Skin of body (tissue), 2 donors: ENCODE results near the gene LEFTY2. TPM values are rescaled to one million over a fixed set of nuclear protein-coding genes. Genes with fewer than 3 reads are reported as not detected.

Source experiments
- small RNA-seq: library from RNA; depleted of rRNA; stranded (forward); fragments of <200 nt; gene quantifications from one replicate; pipeline ENCODE3, GENCODE V24; 2014; ENCODE audit warnings: low replicate concordance
- total RNA-seq: library from RNA; depleted of rRNA; stranded (reverse); fragments of >200 nt; gene quantifications from one replicate; pipeline ENCODE4 v1.2.3, GENCODE V29; 2014

Gene LEFTY2
- total RNA-seq, 1 donor from 2014 or later, result 6.7 TPM

Small RNA genes within 50 kb of the gene (small RNA-seq; reads per million reads assigned to genes)
- gene AL117348.1 (not detected), gene NDUFA3P3 (not detected)

Other genes starting within 250 kb of the LEFTY2 start
- 208 TPM for gene SRP9, start 163.4 kb downstream of the LEFTY2 start, total RNA-seq
- gene EPHX1, start 131.1 kb downstream of the LEFTY2 start, total RNA-seq, result 34.0 TPM
- 43.8 TPM for gene TMEM63A, start 58.8 kb downstream of the LEFTY2 start, total RNA-seq
- 0.30 TPM for gene LEFTY1, start 52.1 kb downstream of the LEFTY2 start, total RNA-seq
- 22.8 TPM for gene PYCR2, start 17.0 kb downstream of the LEFTY2 start, total RNA-seq
- 35.0 TPM for gene SDE2, start 58.1 kb upstream of the LEFTY2 start, total RNA-seq
- gene H3-3A, start 121.5 kb upstream of the LEFTY2 start, total RNA-seq, result 452 TPM
- 55.1 TPM for gene ACBD3, start 245.5 kb upstream of the LEFTY2 start, total RNA-seq